Activated CD4-positive, CD25-positive, alpha-beta regulatory T cell (primary cell): ENCODE data around the gene ATG4D.
A peak's percentile ranks its signal among the peaks of the same experiment; 100 is the strongest.
"Not testable (repeated sequence)": the region's sequence is repeated elsewhere in the genome, so short reads cannot be mapped to it uniquely, and the experiment has no call there.

Experiments used
- DNase-seq, 4 experiments: peaks; one replicate each; lab custom pipeline; 2025; lab: John Stamatoyannopoulos, UW

Gene ATG4D

GRCh38 chr19:10552510-10553053, 8.9 kb downstream of the ATG4D start:
- no peak for DNase-seq

- DNase-seq = no peak
Measured at GRCh38 chr19:10553087-10553667, 9.5 kb downstream of the ATG4D start.

GRCh38 chr19:10553943-10554381, 10.3 kb downstream of the ATG4D start:
- DNase-seq = peak in 1 of 4 experiments; percentile 51

- DNase-seq = no peak
Measured at GRCh38 chr19:10554760-10555609, 11.3 kb downstream of the ATG4D start.

- DNase-seq = no peak
Measured at GRCh38 chr19:10555610-10555973, 11.9 kb downstream of the ATG4D start.

- no peak for DNase-seq
Measured at GRCh38 chr19:10557603-10558197, 14.0 kb downstream of the ATG4D start.

- DNase-seq = no peak
Measured at GRCh38 chr19:10560154-10560553, 16.4 kb downstream of the ATG4D start.

GRCh38 chr19:10562609-10563008, 18.9 kb downstream of the ATG4D start:
- no peak for DNase-seq

GRCh38 chr19:10565028-10565566, 21.4 kb downstream of the ATG4D start:
- DNase-seq = peak in 2 of 4 experiments; percentile 20 to 32

GRCh38 chr19:10565567-10566407, 22.1 kb downstream of the ATG4D start, which contains the start of gene KRI1:
Gene KRI1, minus strand, starts transcription at chr19:10566010. Its CDS starts 11 bp downstream, at chr19:10565999.
- peak; percentile 92 to 99 (median 95) for DNase-seq

- no peak for DNase-seq
Measured at GRCh38 chr19:10566408-10566657, 22.6 kb downstream of the ATG4D start.

GRCh38 chr19:10566658-10567410, 23.1 kb downstream of the ATG4D start:
- no peak for DNase-seq

- no peak for DNase-seq
Measured at GRCh38 chr19:10567656-10568055, 24.0 kb downstream of the ATG4D start.

- DNase-seq = peak in 3 of 4 experiments; percentile 55 to 74 (median 72)
Measured at GRCh38 chr19:10568062-10568825, 24.5 kb downstream of the ATG4D start.

- peak; percentile 98 to 100 (median 99) for DNase-seq
Measured at GRCh38 chr19:10568826-10569651, 25.3 kb downstream of the ATG4D start, which contains the start of gene CDKN2D. Gene CDKN2D, minus strand, starts transcription at chr19:10568979. Its CDS starts 326 bp downstream, at chr19:10568653.

- not testable (repeated sequence) for DNase-seq
Measured at GRCh38 chr19:10573793-10574192, 30.1 kb downstream of the ATG4D start.

- DNase-seq = no peak
Measured at GRCh38 chr19:10574462-10574861, 30.8 kb downstream of the ATG4D start.

- DNase-seq = no peak
Measured at GRCh38 chr19:10575011-10575716, 31.5 kb downstream of the ATG4D start.
